Measurements from ENCODE around the gene STXBP4.

- TF ChIP-seq POLR2AphosphoS5 (IDR thresholded peaks at IDR 0.05; ENCODE audit: borderline replicate concordance, low read depth, low read length) = no peak
- TF ChIP-seq EZH2 (IDR thresholded peaks at IDR 0.05) = no peak
Observed at GRCh38 chr17:55158439-55158838, 189.9 kb downstream of the STXBP4 start.
